Activated T-helper 2 cell treated with anti-CD3 and anti-CD28 coated beads, Interferon-gamma antibody, Interleukin-2, Interleukin-4, amounts not matched to agents 10 μg/mL and 5 μg/mL and 100 μg/mL, durations not matched to agents 14 hours and 24 hours and 36 hours (primary cell): ENCODE data around the gene CEP112. TPM values are rescaled to one million over a fixed set of nuclear protein-coding genes. Genes with fewer than 3 reads are reported as not detected.

Experiments
- DNase-seq: peaks from one replicate; pipeline ENCODE4 v3.0.0; 2021; ENCODE audit warnings: low spot score
- H3K27ac Mint-ChIP-seq: one replicate; pipeline ENCODE4 v1.8.0; 2021; ENCODE audit warnings: mixed read lengths
- H3K27me3 Mint-ChIP-seq: one replicate; pipeline ENCODE4 v1.8.0; 2021; ENCODE audit warnings: low read depth, mixed read lengths
- H3K36me3 Mint-ChIP-seq: one replicate; pipeline ENCODE4 v1.8.0; 2021; ENCODE audit warnings: low read depth, mixed read lengths
- H3K4me1 Mint-ChIP-seq: one replicate; pipeline ENCODE4 v1.8.0; 2021; ENCODE audit warnings: low read depth, mixed read lengths
- H3K4me3 Mint-ChIP-seq: one replicate; pipeline ENCODE4 v1.8.0; 2021; ENCODE audit warnings: low read depth, mild to moderate bottlenecking, moderate library complexity, mixed read lengths
- H3K9me3 Mint-ChIP-seq: one replicate; pipeline ENCODE4 v1.8.0; 2021; ENCODE audit warnings: mixed read lengths
- intact Hi-C: fragments of 100-400 bp; cut with micrococcal nuclease; formaldehyde crosslinking; loops from one replicate; pipeline ENCODE4 v1.15.1; 2023
- total RNA-seq: library from RNA; stranded (reverse); gene quantifications from 2 replicates; pipeline ENCODE4 v1.2.3, GENCODE V29; 2022

The CEP112 gene
- total RNA-seq, 1 donor from 2014 or later = 0.66 TPM

- H3K27ac Mint-ChIP-seq = no peak overlapping the region
- no peak overlapping the region for H3K4me3 Mint-ChIP-seq
- no peaks in the 10 kb centered on the region for H3K36me3 Mint-ChIP-seq
- no peaks in the 10 kb centered on the region for H3K9me3 Mint-ChIP-seq
- DNase-seq = no peak
- intact Hi-C loops = no loop called here
- H3K4me1 Mint-ChIP-seq = peaks cover 6% of the 10 kb centered on the region
- peaks cover 6% of the 10 kb centered on the region for H3K27me3 Mint-ChIP-seq
These were observed 418.9 kb downstream of the CEP112 start for GRCh38 chr17:65772989-65773388.

DNA sequence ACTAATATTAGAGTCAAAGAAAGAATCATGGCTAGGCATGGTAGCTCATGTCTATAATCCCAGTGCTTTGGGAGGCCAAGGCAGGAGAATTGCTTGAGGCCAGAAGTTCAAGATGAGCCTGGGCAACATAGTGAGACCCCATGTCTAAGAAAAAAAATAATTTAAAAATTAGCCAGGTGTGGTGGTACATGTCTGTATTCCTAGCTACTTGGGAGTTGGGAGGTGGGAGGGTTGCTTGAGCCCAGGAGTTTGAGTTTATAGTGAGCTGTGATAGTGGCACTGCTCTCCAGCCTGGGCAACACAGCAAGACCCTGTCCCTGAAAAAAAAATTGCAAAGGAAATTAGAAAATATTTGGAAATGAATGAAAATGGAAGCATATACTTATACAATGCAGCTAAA lies 420.2 kb downstream of the CEP112 start:
- peaks cover 11% of the 10 kb centered on the region for H3K27me3 Mint-ChIP-seq
- intact Hi-C loops = no loop called here
- peaks cover 6% of the 10 kb centered on the region for H3K4me1 Mint-ChIP-seq
- H3K36me3 Mint-ChIP-seq = no peaks in the 10 kb centered on the region
- H3K27ac Mint-ChIP-seq = no peak overlapping the region
- DNase-seq = no peak
- H3K4me3 Mint-ChIP-seq = no peak overlapping the region
- no peaks in the 10 kb centered on the region for H3K9me3 Mint-ChIP-seq

- Mint-ChIP-seq H3K9me3 (no peaks in the 10 kb centered on the region), H3K4me1 (no peaks in the 10 kb centered on the region), H3K4me3 (no peak overlapping the region), H3K27me3 (peaks cover 19% of the 10 kb centered on the region), H3K36me3 (no peaks in the 10 kb centered on the region), H3K27ac (no peak overlapping the region)
- intact Hi-C loops = no loop called here
- DNase-seq = no peak
These were observed 428.1 kb downstream of the CEP112 start for GRCh38 chr17:65763786-65764185.

DNA sequence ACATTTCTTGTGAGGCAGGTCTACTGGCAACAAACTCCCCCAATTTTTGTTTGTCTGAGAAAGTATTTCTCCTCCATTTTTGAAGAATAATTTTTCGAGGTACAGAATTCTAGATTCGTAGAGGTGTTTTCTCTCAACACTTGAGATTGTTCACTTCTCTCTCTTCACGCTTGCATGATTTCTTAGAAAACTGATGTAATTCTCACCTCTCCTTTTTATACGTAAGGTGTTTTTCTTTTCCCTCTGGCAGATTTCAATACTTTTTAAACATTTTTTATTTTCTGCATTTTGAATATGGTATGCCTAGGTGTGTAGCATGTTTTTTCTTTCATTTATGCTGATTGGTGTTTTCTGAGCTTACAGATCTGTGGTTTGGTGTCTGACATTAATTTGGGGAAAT lies 429.0 kb downstream of the CEP112 start:
- no peak for DNase-seq
- no peaks in the 10 kb centered on the region for H3K4me1 Mint-ChIP-seq
- no peak overlapping the region for H3K4me3 Mint-ChIP-seq
- no peaks in the 10 kb centered on the region for H3K9me3 Mint-ChIP-seq
- peaks cover 20% of the 10 kb centered on the region for H3K27me3 Mint-ChIP-seq
- no peak overlapping the region for H3K27ac Mint-ChIP-seq
- intact Hi-C loops = no loop called here
- H3K36me3 Mint-ChIP-seq = no peaks in the 10 kb centered on the region

DNA sequence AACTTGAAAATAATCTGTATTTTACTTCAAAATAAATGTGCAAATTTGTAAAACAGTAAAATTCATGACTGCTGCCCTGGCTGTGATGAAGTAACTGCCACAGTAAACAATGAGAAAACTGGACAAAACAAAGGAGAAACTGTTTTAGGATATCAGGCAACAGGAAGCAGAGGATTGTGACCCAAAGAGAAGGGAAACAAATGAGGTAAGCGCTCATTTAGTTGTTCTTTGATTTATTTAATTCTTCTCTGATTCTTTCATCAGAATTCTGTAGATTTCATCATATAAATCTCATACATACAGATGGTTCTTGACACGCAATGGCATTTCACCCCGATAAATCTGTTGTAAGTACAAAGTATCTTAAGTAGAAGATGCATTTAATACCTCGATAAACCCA lies 432.4 kb downstream of the CEP112 start:
- DNase-seq = no peak
- Mint-ChIP-seq H3K4me3 (no peak overlapping the region), H3K27me3 (peaks cover 12% of the 10 kb centered on the region), H3K4me1 (no peaks in the 10 kb centered on the region), H3K27ac (no peak overlapping the region), H3K36me3 (no peaks in the 10 kb centered on the region), H3K9me3 (peaks cover 8% of the 10 kb centered on the region)
- intact Hi-C loops = no loop called here

- intact Hi-C loops = no loop called here
- H3K36me3 Mint-ChIP-seq = no peaks in the 10 kb centered on the region
These were observed 435.2 kb downstream of the CEP112 start for GRCh38 chr17:65756760-65757159.

GRCh38 chr17:65755799-65756198 lies 436.1 kb downstream of the CEP112 start:
- intact Hi-C loops = no loop called here
- Mint-ChIP-seq H3K36me3 (no peaks in the 10 kb centered on the region), H3K4me1 (peaks cover 2% of the 10 kb centered on the region), H3K27me3 (peaks cover 2% of the 10 kb centered on the region), H3K27ac (no peak overlapping the region), H3K9me3 (peaks cover 8% of the 10 kb centered on the region), H3K4me3 (no peak overlapping the region)
- no peak for DNase-seq

More at GRCh38 chr17:65756760-65757159, 435.2 kb downstream of the CEP112 start:
- Mint-ChIP-seq H3K27ac (no peak overlapping the region), H3K27me3 (peaks cover 1% of the 10 kb centered on the region), H3K4me1 (no peaks in the 10 kb centered on the region), H3K4me3 (no peak overlapping the region), H3K9me3 (peaks cover 8% of the 10 kb centered on the region)
- DNase-seq = no peak

- no peaks in the 10 kb centered on the region for H3K36me3 Mint-ChIP-seq
- H3K27me3 Mint-ChIP-seq = peaks cover 4% of the 10 kb centered on the region
- intact Hi-C loops = no loop called here
- H3K27ac Mint-ChIP-seq = no peak overlapping the region
- peaks cover 5% of the 10 kb centered on the region for H3K4me1 Mint-ChIP-seq
- peaks cover 8% of the 10 kb centered on the region for H3K9me3 Mint-ChIP-seq
- H3K4me3 Mint-ChIP-seq = no peak overlapping the region
- no peak for DNase-seq
These were observed 437.3 kb downstream of the CEP112 start for GRCh38 chr17:65754630-65755029.

DNA sequence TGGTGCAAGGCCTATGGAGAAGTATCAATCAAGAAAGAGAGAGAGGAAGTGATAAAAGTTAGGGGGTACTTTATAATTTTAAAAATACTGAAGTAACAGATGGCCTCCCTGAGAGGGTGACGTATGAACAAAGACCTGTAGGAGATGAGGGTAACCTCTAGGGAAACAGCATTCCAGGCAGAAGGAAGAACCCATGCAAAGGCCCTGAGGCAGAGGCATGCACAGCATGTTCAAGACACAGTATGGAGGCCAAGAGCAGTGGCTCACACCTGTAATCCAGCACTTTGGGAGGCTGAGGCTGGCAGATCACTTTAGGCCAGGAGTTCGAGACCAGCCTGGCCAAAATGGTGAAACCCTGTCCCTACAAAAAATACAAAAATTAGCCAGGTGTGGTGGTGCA lies 437.9 kb downstream of the CEP112 start:
- Mint-ChIP-seq H3K4me1 (peaks cover 5% of the 10 kb centered on the region), H3K27ac (no peak overlapping the region), H3K36me3 (no peaks in the 10 kb centered on the region), H3K4me3 (no peak overlapping the region), H3K9me3 (peaks cover 8% of the 10 kb centered on the region), H3K27me3 (peaks cover 4% of the 10 kb centered on the region)
- intact Hi-C loops = no loop called here
- no peak for DNase-seq

- no peak for DNase-seq
- Mint-ChIP-seq H3K27me3 (peaks cover 3% of the 10 kb centered on the region), H3K4me3 (no peak overlapping the region), H3K27ac (no peak overlapping the region), H3K9me3 (peaks cover 8% of the 10 kb centered on the region), H3K4me1 (peaks cover 5% of the 10 kb centered on the region), H3K36me3 (no peaks in the 10 kb centered on the region)
- intact Hi-C loops = no loop called here
These were observed 438.6 kb downstream of the CEP112 start for GRCh38 chr17:65753348-65753747.

DNA sequence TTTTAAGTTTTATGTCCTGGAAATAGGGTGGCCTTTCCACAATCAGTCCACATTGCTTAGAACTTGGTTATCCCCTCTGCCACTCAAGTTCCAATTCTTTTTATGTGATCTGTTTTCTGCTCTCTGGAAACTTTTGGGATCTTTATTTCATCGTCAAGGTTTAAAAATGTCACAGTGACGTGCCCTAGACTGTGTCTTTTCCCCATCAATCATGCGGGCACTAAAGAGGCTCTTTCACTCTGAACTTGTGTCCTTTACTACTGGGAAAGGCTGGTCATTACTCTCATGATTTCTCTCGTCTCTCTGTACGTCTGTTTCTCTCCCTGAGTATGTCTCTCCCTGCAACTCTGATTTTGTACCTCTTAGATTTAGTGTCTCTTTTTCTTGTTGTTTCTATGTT lies 440.7 kb downstream of the CEP112 start:
- intact Hi-C loops = no loop called here
- no peak overlapping the region for H3K27ac Mint-ChIP-seq
- peaks cover 3% of the 10 kb centered on the region for H3K27me3 Mint-ChIP-seq
- H3K4me3 Mint-ChIP-seq = no peak overlapping the region
- H3K4me1 Mint-ChIP-seq = peaks cover 5% of the 10 kb centered on the region
- no peak for DNase-seq
- no peaks in the 10 kb centered on the region for H3K36me3 Mint-ChIP-seq
- H3K9me3 Mint-ChIP-seq = peaks cover 8% of the 10 kb centered on the region

DNA sequence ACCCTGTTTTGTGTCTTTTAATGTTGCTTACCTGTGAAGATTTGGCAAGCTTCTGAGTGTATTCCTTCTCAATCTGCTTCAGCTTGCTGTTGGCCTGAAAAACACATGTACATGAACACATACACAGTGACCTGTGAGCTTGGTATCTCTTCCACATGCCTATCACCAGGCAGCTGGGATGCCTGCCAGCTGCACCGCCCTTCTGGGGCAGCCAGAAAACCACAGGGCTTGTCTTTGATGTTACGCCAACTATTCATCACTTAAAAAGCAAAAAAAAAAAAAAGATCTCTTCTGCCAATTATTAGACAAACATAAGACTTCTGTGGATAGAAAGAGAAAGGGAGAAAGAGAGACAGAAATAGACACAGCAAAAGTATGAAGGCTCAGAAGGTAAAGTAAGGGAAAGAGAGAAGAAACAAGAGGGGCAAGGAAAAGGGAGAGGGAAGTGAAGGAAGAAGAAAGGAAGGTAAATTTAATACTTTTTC lies 441.3 kb downstream of the CEP112 start:
- no peak overlapping the region for H3K27ac Mint-ChIP-seq
- H3K4me3 Mint-ChIP-seq = no peak overlapping the region
- intact Hi-C loops = no loop called here

GRCh38 chr17:65750166-65750565 lies 441.8 kb downstream of the CEP112 start:
- intact Hi-C loops = no loop called here

More for the DNA sequence above, 441.3 kb downstream of the CEP112 start:
- H3K9me3 Mint-ChIP-seq = peaks cover 7% of the 10 kb centered on the region
- H3K36me3 Mint-ChIP-seq = no peaks in the 10 kb centered on the region
- peaks cover 5% of the 10 kb centered on the region for H3K4me1 Mint-ChIP-seq
- DNase-seq = no peak
- H3K27me3 Mint-ChIP-seq = peaks cover 3% of the 10 kb centered on the region

GRCh38 chr17:65749479-65749878 lies 442.5 kb downstream of the CEP112 start:
- Mint-ChIP-seq H3K4me1 (peaks cover 5% of the 10 kb centered on the region), H3K36me3 (no peaks in the 10 kb centered on the region), H3K27me3 (peaks cover 3% of the 10 kb centered on the region), H3K4me3 (no peak overlapping the region), H3K9me3 (no peaks in the 10 kb centered on the region), H3K27ac (no peak overlapping the region)
- intact Hi-C loops = no loop called here
- no peak for DNase-seq

More at GRCh38 chr17:65750166-65750565, 441.8 kb downstream of the CEP112 start:
- Mint-ChIP-seq H3K27ac (no peak overlapping the region), H3K36me3 (no peaks in the 10 kb centered on the region), H3K4me1 (peaks cover 5% of the 10 kb centered on the region), H3K27me3 (peaks cover 3% of the 10 kb centered on the region), H3K4me3 (no peak overlapping the region), H3K9me3 (peaks cover 2% of the 10 kb centered on the region)
- no peak for DNase-seq
